C4-2B (cell line): ENCODE measurements around the gene UBE2V1.

Experiments
- ZFX ChIP-seq: fragments of 450-650 bp; IDR thresholded peaks from 2 replicates; pipeline ENCODE4 v1.6.1; 2017
- TF ChIP-seq, protein P1 (sequence below): fragments of 450-650 bp; conservative IDR thresholded peaks from 2 replicates; pipeline ENCODE4 v1.5.1; 2017; ENCODE audit warnings: mild to moderate bottlenecking

DNA sequence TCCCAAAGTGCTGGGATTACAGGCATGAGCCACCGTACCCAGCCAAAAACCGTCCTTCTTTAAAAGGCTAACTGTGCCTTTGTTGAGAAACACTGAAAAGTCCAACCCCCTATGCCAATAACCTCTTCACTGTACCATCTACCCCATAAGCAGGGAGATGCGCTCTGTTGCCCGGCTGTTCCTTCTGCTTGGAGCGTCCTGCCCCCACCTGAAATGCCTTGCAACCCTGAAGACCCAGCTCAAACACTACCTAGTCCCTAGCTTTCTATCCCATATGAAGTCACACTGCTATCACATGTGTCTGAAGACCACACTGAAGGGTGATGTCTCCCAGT lies 27.8 kb downstream of the UBE2V1 start:
- TF ChIP-seq, protein P1, sequence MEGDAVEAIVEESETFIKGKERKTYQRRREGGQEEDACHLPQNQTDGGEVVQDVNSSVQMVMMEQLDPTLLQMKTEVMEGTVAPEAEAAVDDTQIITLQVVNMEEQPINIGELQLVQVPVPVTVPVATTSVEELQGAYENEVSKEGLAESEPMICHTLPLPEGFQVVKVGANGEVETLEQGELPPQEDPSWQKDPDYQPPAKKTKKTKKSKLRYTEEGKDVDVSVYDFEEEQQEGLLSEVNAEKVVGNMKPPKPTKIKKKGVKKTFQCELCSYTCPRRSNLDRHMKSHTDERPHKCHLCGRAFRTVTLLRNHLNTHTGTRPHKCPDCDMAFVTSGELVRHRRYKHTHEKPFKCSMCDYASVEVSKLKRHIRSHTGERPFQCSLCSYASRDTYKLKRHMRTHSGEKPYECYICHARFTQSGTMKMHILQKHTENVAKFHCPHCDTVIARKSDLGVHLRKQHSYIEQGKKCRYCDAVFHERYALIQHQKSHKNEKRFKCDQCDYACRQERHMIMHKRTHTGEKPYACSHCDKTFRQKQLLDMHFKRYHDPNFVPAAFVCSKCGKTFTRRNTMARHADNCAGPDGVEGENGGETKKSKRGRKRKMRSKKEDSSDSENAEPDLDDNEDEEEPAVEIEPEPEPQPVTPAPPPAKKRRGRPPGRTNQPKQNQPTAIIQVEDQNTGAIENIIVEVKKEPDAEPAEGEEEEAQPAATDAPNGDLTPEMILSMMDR, result no peak
- no peak for TF ChIP-seq ZFX
